OCI-LY1 (cell line): ENCODE measurements around the gene ACAN.

ENCODE experiments used
- CTCF ChIP-seq: fragments of 200-600 bp; sonication (generic), shearing (Covaris generic); IDR thresholded peaks from 2 replicates; pipeline ENCODE4 v1.5.1; 2017; ENCODE audit warnings: mild to moderate bottlenecking, antibody characterized with exemption, low read length, moderate library complexity, mixed read lengths
- EZH2 ChIP-seq: fragments of 200-600 bp; sonication (generic), shearing (Covaris generic); IDR thresholded peaks from 2 replicates; pipeline ENCODE4 v1.8.0; 2017; ENCODE audit warnings: borderline replicate concordance, mixed run types, mild to moderate bottlenecking, antibody characterized with exemption, low read length, moderate library complexity, mixed read lengths

- TF ChIP-seq CTCF (no peak), EZH2 (no peak)
Observed at GRCh38 chr15:88818920-88819319, 15.7 kb downstream of the ACAN start.
